HG03442 (cell line): Measurements from ENCODE around the gene MT1B.

Source experiments
- ATAC-seq: cut with Tn5 transposase; IDR thresholded peaks from one replicate; pipeline ENCODE4 v1.9.1; 2021; ENCODE audit warnings: mild to moderate bottlenecking, moderate library complexity; ENCODE audit not compliant: unreplicated experiment

Gene MT1B

GRCh38 chr16:56651586-56651985 lies at the start of gene MT1B:
Gene MT1B, plus strand, starts transcription at chr16:56651886. Its CDS starts 68 bp downstream, at chr16:56651954.
- no peak for ATAC-seq

GRCh38 chr16:56603589-56603988 lies 48.1 kb upstream of the MT1B start:
- no peak for ATAC-seq

- no peak for ATAC-seq
Observed at GRCh38 chr16:56604966-56605365, 46.7 kb upstream of the MT1B start.

GRCh38 chr16:56605475-56605874 lies 46.2 kb upstream of the MT1B start:
- no peak for ATAC-seq

GRCh38 chr16:56606071-56606475 lies 45.6 kb upstream of the MT1B start:
- ATAC-seq = no peak

GRCh38 chr16:56606476-56607108 lies 45.1 kb upstream of the MT1B start:
- ATAC-seq = no peak

- no peak for ATAC-seq
Observed at GRCh38 chr16:56607109-56607618, 44.5 kb upstream of the MT1B start.

- ATAC-seq = no peak
Observed at GRCh38 chr16:56607675-56608042, 44.0 kb upstream of the MT1B start.

GRCh38 chr16:56608043-56608875 lies 43.4 kb upstream of the MT1B start, which contains the start of gene MT2A:
Gene MT2A, plus strand, starts transcription at chr16:56608584. Its CDS starts 72 bp downstream, at chr16:56608656.
- ATAC-seq = peak; percentile 87

- ATAC-seq = no peak
Observed at GRCh38 chr16:56608876-56609462, 42.7 kb upstream of the MT1B start.

- peak; percentile 32 for ATAC-seq
Observed at GRCh38 chr16:56609463-56609921, 42.2 kb upstream of the MT1B start.

- no peak for ATAC-seq
Observed at GRCh38 chr16:56610017-56610608, 41.6 kb upstream of the MT1B start.

- no peak for ATAC-seq
Observed at GRCh38 chr16:56610609-56611111, 41.0 kb upstream of the MT1B start.

- ATAC-seq = no peak
Observed at GRCh38 chr16:56611281-56611833, 40.3 kb upstream of the MT1B start.

GRCh38 chr16:56613706-56614105 lies 38.0 kb upstream of the MT1B start:
- no peak for ATAC-seq

- ATAC-seq = no peak
Observed at GRCh38 chr16:56614549-56614991, 37.1 kb upstream of the MT1B start.

GRCh38 chr16:56615353-56615752 lies 36.3 kb upstream of the MT1B start:
- ATAC-seq = no peak

- ATAC-seq = no peak
Observed at GRCh38 chr16:56616608-56617211, 35.0 kb upstream of the MT1B start.

- no peak for ATAC-seq
Observed at GRCh38 chr16:56617212-56618085, 34.2 kb upstream of the MT1B start.
